Caco-2 (cell line): ENCODE data around the gene ERI3. TPM values are rescaled to one million over a fixed set of nuclear protein-coding genes. Genes with fewer than 3 reads are reported as not detected.

Experiments
- BruUV-seq: library from RNA; stranded (reverse); fragments of 400-500 nt; replicated peaks from 2 replicates; lab custom pipeline; 2021; lab: Mats Ljungman, UMichigan
- CTCF ChIA-PET: fragments of 300-600 bp; sonication (Branson Sonifier 250); formaldehyde crosslinking; loops from one replicate; lab custom pipeline; 2022; ENCODE audit warnings: antibody characterized with exemption; lab: Charles Lee
- POLR2A ChIA-PET: fragments of 300-600 bp; sonication (Branson Sonifier 250); formaldehyde crosslinking; loops from one replicate; lab custom pipeline; 2022; ENCODE audit warnings: antibody characterized with exemption; lab: Charles Lee
- DNase-seq, 2 experiments: peaks; one replicate each; pipeline versions ENCODE4 v3.0.0 to v3.0.0-alpha.2; 2020 to 2022
- H3K27me3 ChIP-seq: replicated peaks from 2 replicates; pipeline ENCODE4 v1.6.0; 2011; ENCODE audit warnings: low read length; ENCODE audit not compliant: control insufficient read depth, insufficient read depth
- H3K36me3 ChIP-seq: 2 replicates; pipeline ENCODE4 v1.5.1; 2011; ENCODE audit warnings: low read length; ENCODE audit not compliant: control insufficient read depth, insufficient read depth
- H3K4me1 ChIP-seq: fragments of 250-450 bp; sonication (Bioruptor Pico); 2 replicates; pipeline ENCODE4 v1.5.1; 2020; ENCODE audit warnings: mild to moderate bottlenecking
- H3K4me3 ChIP-seq: 2 replicates; pipeline ENCODE4 v1.5.1; 2011; ENCODE audit warnings: low read depth, mild to moderate bottlenecking, control low read depth, low read length
- H3K9me3 ChIP-seq: fragments of 250-450 bp; sonication (Bioruptor Pico); 2 replicates; pipeline ENCODE4 v1.5.1; 2020; ENCODE audit warnings: mild to moderate bottlenecking, moderate library complexity
- H3K27ac Mint-ChIP-seq: one replicate; pipeline ENCODE4 v1.8.0; 2022; ENCODE audit warnings: mixed read lengths; ENCODE audit not compliant: unreplicated experiment
- H3K27me3 Mint-ChIP-seq: one replicate; pipeline ENCODE4 v1.8.0; 2022; ENCODE audit warnings: mixed read lengths; ENCODE audit not compliant: insufficient read depth, unreplicated experiment
- H3K36me3 Mint-ChIP-seq: one replicate; pipeline ENCODE4 v1.8.0; 2022; ENCODE audit warnings: mild to moderate bottlenecking, mixed read lengths; ENCODE audit not compliant: insufficient read depth, unreplicated experiment
- H3K4me1 Mint-ChIP-seq: one replicate; pipeline ENCODE4 v1.8.0; 2022; ENCODE audit warnings: low read depth, mixed read lengths; ENCODE audit not compliant: unreplicated experiment
- H3K4me3 Mint-ChIP-seq: one replicate; pipeline ENCODE4 v1.8.0; 2022; ENCODE audit warnings: mild to moderate bottlenecking, moderate library complexity, mixed read lengths; ENCODE audit not compliant: unreplicated experiment
- H3K9me3 Mint-ChIP-seq: one replicate; pipeline ENCODE4 v1.8.0; 2022; ENCODE audit warnings: mixed read lengths; ENCODE audit not compliant: unreplicated experiment
- intact Hi-C: fragments of 100-400 bp; cut with micrococcal nuclease; formaldehyde crosslinking; loops from one replicate; pipeline ENCODE4 v1.10.0; 2022; ENCODE audit not compliant: unreplicated experiment
- total RNA-seq: library from RNA; stranded (reverse); gene quantifications from 2 replicates; pipeline ENCODE4 v1.2.3, GENCODE V29; 2022
- TF ChIP-seq, protein P1 (sequence below), 2 experiments: fragments of 200-600 bp in 1 of 2; IDR thresholded peaks; 1 replicate in 1 of 2; 2 replicates in 1 of 2; pipeline versions ENCODE4 v1.5.1 to v1.8.0; 2011 to 2022; ENCODE audit warnings: antibody characterized with exemption in 1 of 2, control low read depth in 1 of 2, inconsistent platforms in 1 of 2, low read depth in 1 of 2, low read length in 1 of 2, mild to moderate bottlenecking in 1 of 2, moderate library complexity in 1 of 2; ENCODE audit not compliant: insufficient read depth in 1 of 2, severe bottlenecking in 1 of 2, unreplicated experiment in 1 of 2

ERI3 gene
- total RNA-seq, 1 experiment from 2014 or later, result 38.2 TPM

DNA sequence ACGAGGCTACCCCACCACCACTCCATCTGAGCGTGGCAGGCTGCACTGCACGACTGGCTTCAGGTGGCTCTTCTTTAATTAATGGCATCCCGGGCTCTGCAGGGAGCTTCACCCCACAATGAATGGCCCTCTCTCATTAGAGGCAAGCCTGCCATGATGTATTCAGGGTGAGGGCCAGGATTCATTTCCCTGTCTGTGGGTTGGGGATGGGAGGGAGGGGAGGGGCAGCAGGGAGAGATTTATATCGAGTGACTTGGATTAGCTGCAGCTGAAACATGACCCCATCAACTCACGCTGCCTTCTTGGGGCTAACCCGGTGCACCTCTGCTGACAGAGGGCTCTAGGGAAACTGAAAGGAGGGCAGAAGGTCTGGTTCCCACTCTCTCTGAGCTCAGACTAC is 54.2 kb downstream of the ERI3 start:
- intact Hi-C loops, result no loop called here
- no TSS peak for BruUV-seq
- no peak for DNase-seq
- Histone ChIP-seq H3K27me3 (no peaks in the 10 kb centered on the region), H3K4me3 (no peak overlapping the region), H3K4me1 (no peaks in the 10 kb centered on the region), H3K9me3 (no peaks in the 10 kb centered on the region), H3K36me3 (no peaks in the 10 kb centered on the region; the same call in 1 of the 2 replicates)
- Mint-ChIP-seq H3K27ac (no peak overlapping the region), H3K4me1 (no peaks in the 10 kb centered on the region), H3K27me3 (no peaks in the 10 kb centered on the region), H3K4me3 (no peak overlapping the region), H3K36me3 (peaks cover 5% of the 10 kb centered on the region), H3K9me3 (no peaks in the 10 kb centered on the region)
- TF ChIP-seq, protein P1, sequence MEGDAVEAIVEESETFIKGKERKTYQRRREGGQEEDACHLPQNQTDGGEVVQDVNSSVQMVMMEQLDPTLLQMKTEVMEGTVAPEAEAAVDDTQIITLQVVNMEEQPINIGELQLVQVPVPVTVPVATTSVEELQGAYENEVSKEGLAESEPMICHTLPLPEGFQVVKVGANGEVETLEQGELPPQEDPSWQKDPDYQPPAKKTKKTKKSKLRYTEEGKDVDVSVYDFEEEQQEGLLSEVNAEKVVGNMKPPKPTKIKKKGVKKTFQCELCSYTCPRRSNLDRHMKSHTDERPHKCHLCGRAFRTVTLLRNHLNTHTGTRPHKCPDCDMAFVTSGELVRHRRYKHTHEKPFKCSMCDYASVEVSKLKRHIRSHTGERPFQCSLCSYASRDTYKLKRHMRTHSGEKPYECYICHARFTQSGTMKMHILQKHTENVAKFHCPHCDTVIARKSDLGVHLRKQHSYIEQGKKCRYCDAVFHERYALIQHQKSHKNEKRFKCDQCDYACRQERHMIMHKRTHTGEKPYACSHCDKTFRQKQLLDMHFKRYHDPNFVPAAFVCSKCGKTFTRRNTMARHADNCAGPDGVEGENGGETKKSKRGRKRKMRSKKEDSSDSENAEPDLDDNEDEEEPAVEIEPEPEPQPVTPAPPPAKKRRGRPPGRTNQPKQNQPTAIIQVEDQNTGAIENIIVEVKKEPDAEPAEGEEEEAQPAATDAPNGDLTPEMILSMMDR (IDR thresholded peaks at IDR 0.05; ENCODE audit: insufficient read depth in 1 of 2, low read depth in 1 of 2, low read length in 1 of 2, severe bottlenecking in 1 of 2, unreplicated experiment in 1 of 2), result no peak
- ChIA-PET CTCF (no interaction called here), POLR2A (no interaction called here)

DNA sequence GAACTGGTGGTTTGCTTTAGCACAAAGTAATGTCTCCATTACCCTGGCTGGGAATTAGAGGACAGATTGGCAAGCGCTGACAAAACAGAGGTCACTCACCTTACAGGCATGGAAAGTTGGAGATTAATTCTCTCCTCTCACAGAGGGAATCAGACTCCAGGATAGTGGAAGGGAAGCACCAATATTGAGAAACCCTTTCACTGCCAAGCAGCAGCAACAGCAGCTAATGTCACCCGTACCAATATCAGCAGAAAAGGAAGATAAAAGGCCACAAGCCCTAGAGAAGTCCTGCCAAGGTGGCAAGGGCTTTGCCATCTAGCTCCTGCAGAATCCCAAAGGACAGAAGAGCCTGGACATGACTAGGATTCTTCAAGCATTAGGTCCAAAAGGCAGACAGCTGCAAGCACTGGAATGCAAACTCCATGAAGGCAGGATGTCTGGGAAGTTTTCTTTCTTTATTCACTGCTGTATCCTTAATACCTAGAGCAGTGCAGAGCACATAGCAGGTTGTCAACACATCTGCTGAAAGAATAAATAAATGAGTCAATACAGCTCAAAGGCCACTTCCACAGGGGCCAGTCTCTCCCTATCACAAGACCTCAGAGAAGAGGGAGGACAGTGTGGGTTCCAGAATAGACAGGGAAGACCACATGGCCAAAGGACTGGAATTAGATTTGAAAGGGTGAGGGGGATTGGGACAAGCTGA is 57.2 kb downstream of the ERI3 start:
- Histone ChIP-seq H3K9me3 (no peaks in the 10 kb centered on the region), H3K4me3 (no peak overlapping the region), H3K4me1 (no peaks in the 10 kb centered on the region), H3K36me3 (no peaks in the 10 kb centered on the region; the same call in 1 of the 2 replicates), H3K27me3 (no peaks in the 10 kb centered on the region)
- intact Hi-C loops, result no loop called here
- Mint-ChIP-seq H3K9me3 (no peaks in the 10 kb centered on the region), H3K4me3 (no peak overlapping the region), H3K27me3 (no peaks in the 10 kb centered on the region), H3K4me1 (no peaks in the 10 kb centered on the region), H3K27ac (no peak overlapping the region), H3K36me3 (peaks cover 11% of the 10 kb centered on the region)
- BruUV-seq, result no TSS peak
- TF ChIP-seq, protein P1 (IDR thresholded peaks at IDR 0.05; ENCODE audit: insufficient read depth in 1 of 2, low read depth in 1 of 2, low read length in 1 of 2, severe bottlenecking in 1 of 2, unreplicated experiment in 1 of 2), result no peak
- CTCF ChIA-PET, result interaction anchor here (0.9 kb wide), 1 partner anchor 80 kb away, joined by 3 read pairs; no protein-coding TSS in a partner anchor
- POLR2A ChIA-PET, result no interaction called here
- no peak for DNase-seq

DNA sequence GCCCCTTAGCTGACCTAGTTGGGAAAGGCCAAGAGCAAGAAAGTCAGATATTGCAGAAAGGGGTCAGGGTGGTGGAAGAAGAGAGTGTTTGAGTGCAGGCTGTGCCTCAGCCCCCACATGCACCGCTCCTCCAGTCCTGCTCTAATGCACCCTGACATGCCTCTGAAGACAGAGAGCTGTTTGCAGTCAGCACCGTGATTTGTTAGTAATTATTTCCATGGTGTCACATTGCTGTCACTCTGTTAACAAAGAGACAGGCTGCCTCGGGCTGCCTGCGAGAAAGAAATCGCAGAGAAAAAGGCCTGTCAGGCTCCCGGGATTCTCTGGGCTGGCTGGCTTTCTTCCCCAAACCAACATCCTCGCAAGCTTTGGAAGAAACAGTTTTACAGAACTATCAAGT is 58.3 kb downstream of the ERI3 start:
- H3K36me3 ChIP-seq, result no peaks in the 10 kb centered on the region; the same call in 1 of the 2 replicates

More for the DNA sequence above, 58.3 kb downstream of the ERI3 start:
- Mint-ChIP-seq H3K4me3 (no peak overlapping the region), H3K36me3 (peaks cover 11% of the 10 kb centered on the region), H3K9me3 (no peaks in the 10 kb centered on the region), H3K27ac (no peak overlapping the region), H3K4me1 (no peaks in the 10 kb centered on the region), H3K27me3 (no peaks in the 10 kb centered on the region)
- POLR2A ChIA-PET, result no interaction called here
- H3K27me3 ChIP-seq, result no peaks in the 10 kb centered on the region
- no peaks in the 10 kb centered on the region for H3K4me1 ChIP-seq
- TF ChIP-seq, protein P1 (IDR thresholded peaks at IDR 0.05; ENCODE audit: insufficient read depth in 1 of 2, low read depth in 1 of 2, low read length in 1 of 2, severe bottlenecking in 1 of 2, unreplicated experiment in 1 of 2), result no peak
- no TSS peak for BruUV-seq
- no peak overlapping the region for H3K4me3 ChIP-seq
- intact Hi-C loops, result no loop called here
- no peaks in the 10 kb centered on the region for H3K9me3 ChIP-seq
- CTCF ChIA-PET, result no interaction called here
- no peak for DNase-seq
